NCI-H2107 (cell line): Measurements from ENCODE around the gene OR1J1.

ENCODE experiments used
- DNase-seq: peaks from one replicate; lab custom pipeline; 2025; lab: John Stamatoyannopoulos, UW

The OR1J1 gene

GRCh38 chr9:122445155-122445749 lies 32.5 kb downstream of the OR1J1 start:
- DNase-seq = no peak

DNA sequence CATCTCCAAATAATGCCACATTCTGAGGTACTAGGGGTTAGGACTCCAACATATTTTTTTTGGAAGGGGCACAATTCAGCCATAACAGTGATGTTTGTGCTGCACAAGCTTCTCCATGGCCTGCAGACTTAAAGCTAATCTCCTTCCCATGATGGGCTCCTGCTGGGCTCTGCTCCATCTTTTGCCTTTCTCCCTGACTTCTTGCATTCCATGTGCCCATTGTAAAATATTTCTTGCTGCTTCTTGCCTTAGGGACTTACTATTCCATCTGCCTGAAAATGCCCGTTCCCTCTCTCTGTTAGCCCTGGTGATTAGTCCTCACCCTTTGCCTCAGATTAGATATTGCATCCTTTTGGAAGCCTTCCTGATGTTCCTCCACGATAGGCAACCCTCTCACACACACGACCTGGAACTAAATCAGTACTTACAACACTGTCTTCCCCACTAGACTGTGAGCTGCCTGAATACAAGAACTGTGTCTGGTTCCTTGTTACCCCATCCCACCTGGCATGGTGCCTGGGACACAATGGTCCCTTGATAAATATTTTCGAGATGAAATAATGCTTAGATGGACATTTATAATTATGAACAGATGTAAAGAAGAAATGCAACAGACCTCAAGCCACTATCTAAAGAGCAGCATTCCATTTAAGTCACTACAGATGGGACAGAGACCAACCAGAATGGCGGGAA lies 33.5 kb downstream of the OR1J1 start:
- DNase-seq = no peak

- no peak for DNase-seq
These were observed 35.2 kb downstream of the OR1J1 start for GRCh38 chr9:122442568-122442967.
